Measurements from ENCODE around the gene ASTN2. TPM values are rescaled to one million over a fixed set of nuclear protein-coding genes. Genes with fewer than 3 reads are reported as not detected.

Gene ASTN2
- total RNA-seq, 1 donor from 2014 or later, result 13.6 TPM

DNA sequence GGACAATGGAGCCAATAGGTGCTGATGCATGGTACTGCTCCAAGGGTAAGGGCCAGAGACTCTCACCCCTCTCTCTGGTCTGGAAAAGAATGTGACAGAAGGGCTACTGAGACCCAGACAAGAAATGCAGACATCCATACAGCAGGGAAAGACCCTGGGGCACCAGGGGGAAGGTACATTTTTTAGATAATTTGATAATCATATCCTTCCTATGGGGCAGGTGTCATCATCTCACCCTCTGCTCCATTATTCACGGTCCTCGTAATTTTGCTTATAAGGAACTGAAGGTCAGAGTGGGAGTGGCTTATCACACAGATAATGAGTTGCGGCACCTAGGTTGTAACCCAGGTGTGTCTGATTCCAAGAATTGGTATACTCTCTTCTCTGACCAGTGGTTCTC is 637.7 kb downstream of the ASTN2 start:
- no peak for TF ChIP-seq EZH2 (IDR thresholded peaks at IDR 0.05; ENCODE audit: insufficient read depth, low read length)
- TF ChIP-seq, protein P1, sequence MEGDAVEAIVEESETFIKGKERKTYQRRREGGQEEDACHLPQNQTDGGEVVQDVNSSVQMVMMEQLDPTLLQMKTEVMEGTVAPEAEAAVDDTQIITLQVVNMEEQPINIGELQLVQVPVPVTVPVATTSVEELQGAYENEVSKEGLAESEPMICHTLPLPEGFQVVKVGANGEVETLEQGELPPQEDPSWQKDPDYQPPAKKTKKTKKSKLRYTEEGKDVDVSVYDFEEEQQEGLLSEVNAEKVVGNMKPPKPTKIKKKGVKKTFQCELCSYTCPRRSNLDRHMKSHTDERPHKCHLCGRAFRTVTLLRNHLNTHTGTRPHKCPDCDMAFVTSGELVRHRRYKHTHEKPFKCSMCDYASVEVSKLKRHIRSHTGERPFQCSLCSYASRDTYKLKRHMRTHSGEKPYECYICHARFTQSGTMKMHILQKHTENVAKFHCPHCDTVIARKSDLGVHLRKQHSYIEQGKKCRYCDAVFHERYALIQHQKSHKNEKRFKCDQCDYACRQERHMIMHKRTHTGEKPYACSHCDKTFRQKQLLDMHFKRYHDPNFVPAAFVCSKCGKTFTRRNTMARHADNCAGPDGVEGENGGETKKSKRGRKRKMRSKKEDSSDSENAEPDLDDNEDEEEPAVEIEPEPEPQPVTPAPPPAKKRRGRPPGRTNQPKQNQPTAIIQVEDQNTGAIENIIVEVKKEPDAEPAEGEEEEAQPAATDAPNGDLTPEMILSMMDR (IDR thresholded peaks at IDR 0.05; ENCODE audit: insufficient read depth, low read depth, low read length), result no peak
- peaks cover 5% of the 10 kb centered on the region for H3K9me3 Mint-ChIP-seq (ENCODE audit: unreplicated experiment)
- Histone ChIP-seq H3K4me1 (ENCODE audit: insufficient read depth, low read length) (no peaks in the 10 kb centered on the region), H3K27ac (ENCODE audit: low read depth, low read length) (no peak overlapping the region), H3K27me3 (ENCODE audit: insufficient read depth, low read length) (no peaks in the 10 kb centered on the region), H3K36me3 (ENCODE audit: insufficient read depth, low read length) (no peaks in the 10 kb centered on the region), H2AFZ (ENCODE audit: low read depth, low read length) (no peak overlapping the region), H3K4me2 (ENCODE audit: low read length) (no peak overlapping the region), H3K4me3 (ENCODE audit: insufficient read depth, low read depth, low read length) (no peak overlapping the region), H3K9me3 (ENCODE audit: insufficient read depth, low read depth, low read length) (no peaks in the 10 kb centered on the region), H4K20me1 (ENCODE audit: insufficient read depth, low read length) (no peaks in the 10 kb centered on the region), H3K9ac (ENCODE audit: low read length) (no peak overlapping the region), H3K79me2 (ENCODE audit: insufficient read depth, low read length) (no peaks in the 10 kb centered on the region)
- peaks cover 3% of the 10 kb centered on the region for H3K27me3 Mint-ChIP-seq (ENCODE audit: low read depth, unreplicated experiment)
- no peaks in the 10 kb centered on the region for H3K4me1 Mint-ChIP-seq (ENCODE audit: low read depth, unreplicated experiment)
- H3K4me3 Mint-ChIP-seq (ENCODE audit: unreplicated experiment), result no peak overlapping the region
- no peak overlapping the region for H3K27ac Mint-ChIP-seq (ENCODE audit: unreplicated experiment)
- FAIRE-seq, result no peak
- H3K36me3 Mint-ChIP-seq (ENCODE audit: low read depth, unreplicated experiment), result peaks cover 4% of the 10 kb centered on the region
- DNase-seq (ENCODE audit: low read depth), result no peak

DNA sequence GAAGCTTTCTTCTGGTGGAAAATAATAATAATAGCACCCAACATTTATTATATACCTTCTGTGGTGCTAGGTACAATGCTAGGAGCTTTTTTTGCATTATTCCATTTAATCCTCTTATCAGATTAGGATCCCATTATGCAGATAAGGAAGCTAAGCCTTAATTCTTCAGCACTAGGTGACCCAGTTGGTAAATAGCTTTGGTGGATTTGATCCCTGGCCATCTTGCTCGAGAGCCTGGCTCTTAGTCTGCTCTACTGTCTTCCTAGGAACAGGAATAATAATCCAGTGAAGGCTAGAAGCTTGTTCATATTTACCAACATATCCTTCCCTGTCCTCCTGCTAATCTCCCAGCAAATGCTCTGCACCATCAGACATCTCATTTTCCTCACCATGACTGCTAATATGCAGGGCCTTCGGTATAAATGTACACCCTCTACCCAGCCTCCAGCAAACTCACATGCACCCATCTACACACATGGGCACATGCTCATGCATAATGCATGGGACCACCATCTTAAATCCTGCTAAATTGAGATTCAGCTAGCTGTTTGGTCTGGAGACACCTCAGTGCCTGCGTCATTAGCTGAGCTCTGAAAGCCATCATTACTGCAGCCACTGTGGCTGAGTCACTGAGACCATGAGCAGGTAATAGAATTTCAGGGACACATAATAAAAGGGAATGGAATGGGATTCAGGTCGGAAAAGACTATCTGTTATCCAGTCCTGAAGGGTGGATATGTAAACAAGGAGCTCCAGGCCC is 640.3 kb downstream of the ASTN2 start:
- no peaks in the 10 kb centered on the region for H3K4me1 ChIP-seq (ENCODE audit: insufficient read depth, low read length)
- no peaks in the 10 kb centered on the region for H3K9me3 ChIP-seq (ENCODE audit: insufficient read depth, low read depth, low read length)
- H3K27ac ChIP-seq (ENCODE audit: low read depth, low read length), result no peak overlapping the region
- peaks cover 3% of the 10 kb centered on the region for H3K36me3 Mint-ChIP-seq (ENCODE audit: low read depth, unreplicated experiment)
- peaks cover 3% of the 10 kb centered on the region for H3K27me3 Mint-ChIP-seq (ENCODE audit: low read depth, unreplicated experiment)
- H4K20me1 ChIP-seq (ENCODE audit: insufficient read depth, low read length), result no peaks in the 10 kb centered on the region
- H3K4me1 Mint-ChIP-seq (ENCODE audit: low read depth, unreplicated experiment), result no peaks in the 10 kb centered on the region
- no peak overlapping the region for H3K27ac Mint-ChIP-seq (ENCODE audit: unreplicated experiment)
- TF ChIP-seq, protein P1 (IDR thresholded peaks at IDR 0.05; ENCODE audit: insufficient read depth, low read depth, low read length), result no peak
- no peak for TF ChIP-seq EZH2 (IDR thresholded peaks at IDR 0.05; ENCODE audit: insufficient read depth, low read length)
- DNase-seq (ENCODE audit: low read depth) (no peak), FAIRE-seq (no peak)
- H3K36me3 ChIP-seq (ENCODE audit: insufficient read depth, low read length), result no peaks in the 10 kb centered on the region
- H3K4me2 ChIP-seq (ENCODE audit: low read length), result no peak overlapping the region
- H3K4me3 Mint-ChIP-seq (ENCODE audit: unreplicated experiment), result no peak overlapping the region
- no peak overlapping the region for H2AFZ ChIP-seq (ENCODE audit: low read depth, low read length)
- H3K9me3 Mint-ChIP-seq (ENCODE audit: unreplicated experiment), result peaks cover 4% of the 10 kb centered on the region
- no peak overlapping the region for H3K4me3 ChIP-seq (ENCODE audit: insufficient read depth, low read depth, low read length)
- no peak overlapping the region for H3K9ac ChIP-seq (ENCODE audit: low read length)
- H3K79me2 ChIP-seq (ENCODE audit: insufficient read depth, low read length), result no peaks in the 10 kb centered on the region
- H3K27me3 ChIP-seq (ENCODE audit: insufficient read depth, low read length), result no peaks in the 10 kb centered on the region

DNA sequence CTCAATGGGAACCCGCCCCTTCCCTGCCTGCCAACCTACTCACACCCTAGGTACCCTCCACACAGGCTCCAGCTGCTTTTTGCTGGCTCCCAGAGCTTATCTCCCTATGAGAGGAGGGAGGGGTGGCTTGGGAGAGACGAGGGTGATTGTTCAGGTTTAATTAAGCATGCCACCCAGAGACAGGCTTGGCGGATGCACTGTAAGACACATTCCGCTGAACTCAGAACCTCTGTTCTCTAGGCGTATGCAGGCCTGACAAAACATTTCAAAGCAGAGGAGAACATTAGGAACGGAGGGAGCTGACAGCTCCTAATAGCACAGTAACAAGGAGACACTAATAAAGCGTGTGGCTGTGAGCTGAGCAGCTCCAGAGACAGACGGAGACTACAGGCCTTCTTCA is 647.6 kb downstream of the ASTN2 start:
- H3K4me1 Mint-ChIP-seq (ENCODE audit: low read depth, unreplicated experiment), result no peaks in the 10 kb centered on the region
- Histone ChIP-seq H2AFZ (ENCODE audit: low read depth, low read length) (no peak overlapping the region), H3K27ac (ENCODE audit: low read depth, low read length) (no peak overlapping the region), H3K9ac (ENCODE audit: low read length) (no peak overlapping the region), H3K9me3 (ENCODE audit: insufficient read depth, low read depth, low read length) (no peaks in the 10 kb centered on the region), H3K4me3 (ENCODE audit: insufficient read depth, low read depth, low read length) (no peak overlapping the region), H3K27me3 (ENCODE audit: insufficient read depth, low read length) (no peaks in the 10 kb centered on the region), H3K4me1 (ENCODE audit: insufficient read depth, low read length) (no peaks in the 10 kb centered on the region), H3K36me3 (ENCODE audit: insufficient read depth, low read length) (no peaks in the 10 kb centered on the region), H3K79me2 (ENCODE audit: insufficient read depth, low read length) (no peaks in the 10 kb centered on the region), H3K4me2 (ENCODE audit: low read length) (no peak overlapping the region), H4K20me1 (ENCODE audit: insufficient read depth, low read length) (no peaks in the 10 kb centered on the region)
- no peaks in the 10 kb centered on the region for H3K27me3 Mint-ChIP-seq (ENCODE audit: low read depth, unreplicated experiment)
- peaks cover under 1% of the 10 kb centered on the region for H3K9me3 Mint-ChIP-seq (ENCODE audit: unreplicated experiment)
- TF ChIP-seq, protein P1 (IDR thresholded peaks at IDR 0.05; ENCODE audit: insufficient read depth, low read depth, low read length), result no peak
- TF ChIP-seq EZH2 (IDR thresholded peaks at IDR 0.05; ENCODE audit: insufficient read depth, low read length), result no peak
- FAIRE-seq (no peak), DNase-seq (ENCODE audit: low read depth) (no peak)
- no peak overlapping the region for H3K27ac Mint-ChIP-seq (ENCODE audit: unreplicated experiment)
- no peak overlapping the region for H3K4me3 Mint-ChIP-seq (ENCODE audit: unreplicated experiment)
- H3K36me3 Mint-ChIP-seq (ENCODE audit: low read depth, unreplicated experiment), result no peaks in the 10 kb centered on the region
